Stromal cell of bone marrow (primary cell): ENCODE measurements around the gene RRP1.

ENCODE experiments used
- DNase-seq: peaks from one replicate; pipeline ENCODE4 v3.0.0-alpha.2; 2012; ENCODE audit warnings: low read depth

Gene RRP1

DNA sequence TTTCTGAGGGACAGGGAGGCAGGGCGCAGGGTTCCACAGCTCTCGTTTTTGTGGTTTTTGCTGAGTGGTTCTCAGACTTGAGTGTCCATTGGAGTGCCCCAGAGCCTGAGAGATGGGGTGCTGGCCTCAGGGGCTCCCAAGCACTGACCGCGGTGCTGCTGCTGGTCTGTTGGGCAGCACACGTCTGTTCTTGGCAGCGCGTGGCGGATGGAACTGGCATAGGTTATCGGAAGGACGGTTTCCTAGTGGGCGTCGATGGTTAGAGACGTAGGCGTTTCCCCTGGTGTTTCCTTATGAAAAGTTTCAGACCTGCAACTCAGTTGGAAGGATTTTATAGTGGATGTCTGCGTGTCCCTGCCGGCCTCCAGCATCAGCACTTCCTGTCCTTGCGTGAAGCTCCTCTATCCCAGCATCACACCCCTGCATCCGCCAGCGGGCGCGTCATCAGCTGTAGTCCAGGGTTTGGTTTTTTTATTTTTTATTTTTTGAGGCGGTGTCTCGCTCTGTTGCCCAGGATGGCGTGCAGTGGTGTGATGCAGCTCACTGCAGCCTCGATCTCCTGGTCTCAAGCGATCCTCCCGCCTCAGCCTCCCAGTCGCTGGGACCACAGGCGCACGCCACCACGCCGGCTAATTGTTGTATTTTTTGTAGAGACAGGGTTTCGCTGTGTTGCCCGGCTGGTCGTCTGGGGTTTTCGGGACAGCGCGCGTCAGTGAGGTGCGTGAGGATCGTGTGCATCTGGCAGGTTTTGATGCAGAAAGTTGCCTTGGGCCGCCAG is 11.8 kb downstream of the RRP1 start:
- DNase-seq = no peak

GRCh38 chr21:43802713-43803313 is 13.4 kb downstream of the RRP1 start:
- DNase-seq = no peak

DNA sequence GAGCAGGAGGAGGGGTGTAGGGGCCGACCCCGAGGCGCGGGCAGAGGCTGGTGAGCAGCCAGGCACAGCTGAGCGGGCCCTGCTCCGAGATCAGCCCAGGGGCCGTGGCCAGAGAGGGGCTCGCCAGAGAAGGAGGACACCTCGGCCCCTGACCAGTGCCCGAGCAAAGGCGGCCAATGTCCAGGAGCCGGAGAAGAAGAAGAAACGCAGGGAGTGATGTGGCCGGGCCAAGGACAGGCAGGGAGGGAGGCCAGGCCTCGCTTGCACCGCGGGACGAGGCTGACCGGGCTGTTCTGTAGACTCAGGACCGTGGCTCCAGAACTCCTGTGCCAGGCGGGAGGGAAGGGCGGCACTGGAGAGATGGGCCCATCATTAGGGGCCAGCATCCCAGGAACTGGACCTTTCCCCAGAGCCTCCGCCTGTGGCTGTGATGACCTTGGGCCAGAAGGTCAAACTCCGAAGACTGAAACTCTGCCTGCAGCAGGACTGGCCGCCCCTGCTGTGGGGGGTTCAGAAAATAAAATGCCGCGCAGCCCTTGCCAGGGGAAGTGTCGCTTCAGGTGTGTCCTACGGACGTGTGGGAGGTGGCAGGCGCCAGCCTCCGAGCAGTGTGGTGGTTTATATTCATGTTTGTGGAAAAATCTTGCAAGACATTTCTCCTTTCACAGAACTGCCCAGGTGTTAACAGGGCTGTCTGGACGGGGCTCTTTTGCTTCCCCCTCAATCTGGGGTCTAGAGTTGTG is 14.4 kb downstream of the RRP1 start:
- DNase-seq = no peak

GRCh38 chr21:43805275-43805800 is 16.0 kb downstream of the RRP1 start:
- DNase-seq = no peak

DNA sequence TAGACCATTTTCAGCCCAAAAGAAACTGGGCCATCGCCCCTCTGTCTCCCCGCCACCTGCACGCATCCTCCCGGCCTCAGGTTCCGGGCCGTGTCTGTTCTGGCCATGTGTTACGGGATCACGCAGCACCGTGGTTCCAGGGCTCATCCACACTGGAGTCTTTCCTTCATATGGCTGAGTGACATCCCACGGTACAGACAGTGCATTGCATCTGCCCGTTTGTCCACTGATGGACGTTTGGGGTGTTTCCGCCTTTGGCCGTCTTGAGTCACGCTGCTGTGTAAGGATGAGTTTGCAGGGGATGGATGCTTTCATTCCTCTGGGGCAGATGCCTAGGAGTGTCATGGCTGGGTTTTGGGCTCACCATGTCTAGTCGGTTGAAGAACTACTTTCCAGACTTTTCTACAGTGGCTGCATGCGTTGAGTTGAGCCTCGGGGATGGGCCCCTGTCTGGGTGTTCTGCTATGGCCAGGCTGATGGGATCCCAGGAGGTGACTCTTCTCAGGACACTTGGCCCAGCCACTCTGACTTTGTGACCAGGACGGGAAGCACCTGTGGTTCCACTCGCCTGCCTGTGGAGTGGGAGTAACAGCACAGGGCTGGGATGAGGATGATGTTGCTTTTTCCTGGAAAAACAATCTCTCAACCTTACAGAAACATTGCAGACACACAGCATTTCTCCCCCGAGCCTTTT is 16.8 kb downstream of the RRP1 start:
- DNase-seq = no peak

- no peak for DNase-seq
Measured at GRCh38 chr21:43808367-43808766, 19.0 kb downstream of the RRP1 start.

GRCh38 chr21:43808832-43809251 is 19.5 kb downstream of the RRP1 start:
- no peak for DNase-seq

- DNase-seq = no peak
Measured at GRCh38 chr21:43809346-43809799, 20.0 kb downstream of the RRP1 start.

- no peak for DNase-seq
Measured at GRCh38 chr21:43809853-43810504, 20.6 kb downstream of the RRP1 start.

DNA sequence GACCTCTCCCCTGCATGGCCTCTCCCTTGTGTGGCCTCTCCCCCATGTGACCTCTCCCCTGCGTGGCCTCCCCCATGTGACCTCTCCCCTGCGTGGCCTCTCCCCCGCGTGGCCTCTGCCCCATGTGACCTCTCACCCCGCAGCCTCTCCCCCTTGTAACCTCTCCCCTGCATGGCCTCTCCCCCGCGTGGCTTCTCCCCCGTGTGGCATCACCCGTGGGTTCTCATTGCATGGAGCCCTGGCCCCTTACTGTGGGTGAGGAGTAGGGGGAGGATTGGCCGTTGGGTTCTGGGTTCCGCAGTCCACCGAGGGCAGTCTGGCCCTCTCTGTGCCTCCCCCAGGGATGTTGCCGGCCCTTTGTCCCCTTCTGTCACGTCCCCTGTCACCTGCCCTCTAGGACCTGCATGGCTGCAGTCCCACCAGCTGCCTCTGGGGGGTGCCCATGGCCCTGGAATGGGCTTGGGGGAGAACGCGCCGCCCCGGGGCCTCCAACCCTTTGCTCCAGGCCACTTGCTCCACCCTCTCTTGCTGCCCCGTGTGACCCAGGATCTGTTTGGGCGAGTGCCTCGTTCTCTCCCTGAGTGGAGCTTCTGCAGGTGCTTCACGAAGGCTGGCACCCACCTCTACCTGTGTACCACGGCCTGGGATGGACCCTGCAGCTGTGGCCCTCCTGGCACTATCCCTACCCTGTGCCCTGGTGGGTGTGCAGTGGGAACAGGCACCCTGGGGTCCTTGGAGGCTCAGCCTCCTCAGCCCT is 21.3 kb downstream of the RRP1 start:
- peak; percentile 27 for DNase-seq

DNA sequence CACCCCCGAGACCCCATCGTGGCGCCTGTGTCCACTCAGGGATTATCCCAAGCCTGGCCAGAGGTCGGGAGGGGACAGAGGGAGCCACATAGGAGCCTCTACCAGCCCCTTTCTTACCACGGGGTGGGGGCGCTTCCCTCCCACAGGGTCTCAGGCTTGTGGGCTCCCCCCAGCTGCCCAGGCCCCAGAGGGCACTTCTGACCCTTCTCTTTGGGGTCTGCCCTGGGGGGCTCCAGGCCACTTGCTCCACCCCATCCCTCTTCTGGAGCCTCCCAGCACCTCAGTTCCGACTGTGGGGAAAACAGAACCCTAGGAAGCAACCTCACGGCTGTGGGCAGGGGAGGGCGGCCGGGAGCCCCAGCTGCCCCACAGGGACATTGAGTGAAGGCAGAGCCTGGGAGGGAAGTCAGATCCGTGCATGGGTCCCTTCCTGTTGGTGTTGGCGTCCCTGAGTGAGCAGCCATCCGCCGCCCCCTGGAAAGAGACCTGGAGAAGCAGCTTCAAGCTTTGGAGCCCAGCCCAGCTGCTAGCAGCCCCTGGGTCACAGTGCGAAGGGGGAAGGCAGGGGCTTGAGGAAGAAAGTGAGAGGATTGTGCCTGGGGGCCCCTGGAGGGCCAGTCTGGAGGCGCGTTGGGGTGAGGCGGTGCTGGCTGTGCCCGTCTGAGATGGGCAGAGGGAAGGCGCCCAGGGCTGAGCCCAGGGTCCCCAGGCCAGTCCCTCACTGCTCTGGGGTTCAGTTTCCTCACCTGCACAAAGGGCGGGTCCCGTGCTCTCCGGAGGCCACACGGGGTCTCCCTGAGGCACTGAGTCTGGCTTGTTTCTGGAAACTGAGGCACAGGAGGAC is 22.1 kb downstream of the RRP1 start:
- no peak for DNase-seq

DNA sequence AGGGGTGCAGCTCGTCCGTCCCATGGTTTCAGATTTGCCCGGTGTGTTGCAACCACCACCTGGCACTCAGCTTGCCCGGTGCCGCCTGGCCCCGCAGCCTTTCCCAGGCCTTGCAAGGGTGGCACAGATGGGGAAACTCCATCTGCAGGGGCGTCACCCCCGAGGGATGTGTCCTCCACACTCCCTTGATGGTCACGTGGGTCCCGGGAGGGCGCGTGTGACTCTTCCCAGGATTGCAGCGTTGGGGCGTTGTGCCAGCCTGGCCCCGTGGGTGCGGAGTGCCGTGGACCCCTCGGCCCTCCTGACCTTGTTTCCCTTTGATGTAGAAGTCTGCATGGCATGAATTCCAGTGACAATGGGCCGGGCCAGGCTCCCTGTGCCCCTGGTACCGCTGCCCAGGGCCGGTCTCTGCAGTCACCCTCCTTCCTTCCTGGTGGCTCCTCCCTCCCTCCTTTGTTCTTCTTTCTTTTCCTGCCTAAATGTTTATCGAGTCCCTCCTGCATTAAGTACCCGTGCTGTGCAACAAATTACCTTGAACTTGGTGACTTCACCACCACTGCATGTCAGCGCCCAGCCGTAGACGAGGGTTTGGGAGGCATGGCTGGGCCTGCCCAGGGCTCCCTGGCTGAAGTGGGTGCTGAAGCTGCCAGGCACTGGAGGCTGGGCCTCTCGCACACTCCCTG is 22.9 kb downstream of the RRP1 start:
- DNase-seq = no peak

DNA sequence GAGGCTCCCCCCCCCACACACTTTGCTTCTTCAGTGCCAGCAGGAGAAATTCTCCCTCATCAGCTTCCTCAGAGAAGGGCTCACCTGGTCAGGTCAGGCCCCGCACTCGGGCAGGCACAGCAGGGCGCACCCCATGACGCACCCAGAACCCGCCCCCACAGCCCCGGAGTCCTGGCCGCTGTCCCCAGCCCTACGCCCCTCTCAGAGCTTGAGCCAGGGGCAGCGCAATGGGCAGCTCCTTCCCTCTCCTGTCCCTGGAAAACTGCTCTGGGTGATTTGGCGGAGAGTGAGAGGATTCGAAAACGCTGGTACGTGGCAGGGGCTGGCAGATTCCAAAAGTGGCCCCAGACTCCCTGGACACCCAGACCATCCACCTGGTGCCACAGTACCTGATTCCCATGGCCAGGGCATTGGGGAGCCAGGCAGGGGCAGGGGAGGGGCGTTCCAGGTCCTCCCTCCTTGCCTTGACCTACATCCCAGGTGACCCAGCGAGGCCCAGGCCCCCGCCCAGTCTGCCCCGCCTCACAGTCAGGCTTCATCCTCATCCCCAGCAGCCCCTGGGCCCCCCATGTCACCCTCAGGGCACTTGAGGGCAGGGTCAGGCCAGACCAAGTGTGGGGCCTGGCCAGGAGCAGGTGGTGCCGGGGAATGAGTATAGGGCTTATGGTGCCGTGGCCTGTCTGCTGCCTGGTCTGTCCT is 23.7 kb downstream of the RRP1 start:
- no peak for DNase-seq

GRCh38 chr21:43813656-43813980 is 24.2 kb downstream of the RRP1 start:
- DNase-seq = no peak

GRCh38 chr21:43814215-43815106 is 25.1 kb downstream of the RRP1 start:
- DNase-seq = no peak

DNA sequence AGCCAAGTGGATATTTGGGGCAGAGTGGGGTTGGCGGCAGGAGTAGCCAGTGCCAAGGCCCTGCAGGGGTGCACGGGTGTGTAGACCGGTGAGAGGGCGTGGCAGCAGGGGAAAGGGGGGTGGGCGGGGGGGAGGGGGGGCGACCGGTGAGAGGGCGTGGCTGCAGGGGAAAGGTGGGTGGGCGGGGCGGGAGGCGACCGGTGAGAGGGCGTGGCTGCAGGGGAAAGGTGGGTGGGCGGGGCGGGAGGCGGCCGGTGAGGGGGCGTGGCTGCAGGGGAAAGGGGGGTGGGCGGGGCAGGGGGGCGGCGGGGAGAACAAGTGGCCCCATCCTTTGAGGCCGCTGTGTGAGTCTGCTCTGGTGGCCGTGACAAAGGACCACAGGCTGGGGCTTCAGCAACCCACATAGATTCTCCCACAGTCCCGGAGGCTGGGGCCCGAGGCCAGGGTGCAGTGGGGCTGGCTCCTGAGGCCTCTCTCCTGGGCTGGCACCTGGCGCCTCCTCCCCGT is 25.8 kb downstream of the RRP1 start:
- no peak for DNase-seq

DNA sequence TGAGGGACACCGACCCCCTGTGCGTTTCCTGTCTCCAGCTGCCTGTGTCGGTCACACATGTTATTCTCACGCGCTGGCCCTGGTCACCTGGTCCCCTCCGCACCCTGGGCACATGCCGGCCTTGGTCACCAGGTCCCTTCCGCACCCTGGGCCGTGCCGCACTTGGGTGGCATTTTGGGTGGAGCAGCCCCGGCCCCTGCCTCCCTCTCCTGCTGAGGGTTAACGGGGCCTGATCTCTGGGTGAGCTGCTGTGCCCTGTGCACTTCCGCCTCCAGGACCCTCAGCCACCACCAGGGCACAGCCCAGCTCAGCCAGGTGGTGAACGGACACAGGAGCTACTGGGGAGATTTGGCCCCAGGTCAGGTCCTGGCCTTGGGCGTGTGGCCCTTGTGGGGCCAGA is 26.6 kb downstream of the RRP1 start:
- DNase-seq = no peak

GRCh38 chr21:43816611-43817071 is 27.3 kb downstream of the RRP1 start:
- DNase-seq = no peak
